Natural killer cell (primary cell): ENCODE data around the gene WASF2. TPM values are rescaled to one million over a fixed set of nuclear protein-coding genes. Genes with fewer than 3 reads are reported as not detected.

Experiments
- ATAC-seq, 3 donors: fragments of 150-1000 bp in 2 of 3; fragments of 200-7000 bp in 1 of 3; cut with Tn5 transposase; 1 replicate in 1 of 3; 2 replicates in 2 of 3; pipeline ENCODE4 v1.10.0; 2021; ENCODE audit warnings: mild to moderate bottlenecking in 2 of 3, moderate library complexity in 2 of 3
- DNase-seq, 2 donors: peaks; one replicate each; pipeline versions ENCODE4 v3.0.0 to v3.0.0-alpha.2; 2013 to 2021; ENCODE audit warnings: mixed read lengths in 1 of 2
- H3K27ac ChIP-seq: one replicate; pipeline ENCODE4 v1.5.1; 2013; ENCODE audit warnings: mild to moderate bottlenecking, low read length
- H3K27me3 ChIP-seq: one replicate; pipeline ENCODE4 v1.6.1; 2013; ENCODE audit warnings: low read length; ENCODE audit not compliant: control insufficient read depth, insufficient read depth
- H3K36me3 ChIP-seq: one replicate; pipeline ENCODE4 v1.6.1; 2013; ENCODE audit warnings: low read length; ENCODE audit not compliant: control insufficient read depth, insufficient read depth
- H3K4me1 ChIP-seq: one replicate; pipeline ENCODE4 v1.6.1; 2013; ENCODE audit warnings: low read length; ENCODE audit not compliant: control insufficient read depth, insufficient read depth
- H3K4me3 ChIP-seq: one replicate; pipeline ENCODE4 v1.5.1; 2013; ENCODE audit warnings: low read length
- H3K9me3 ChIP-seq: one replicate; pipeline ENCODE4 v1.6.1; 2013; ENCODE audit warnings: low read length; ENCODE audit not compliant: control insufficient read depth, insufficient read depth
- H3K27ac Mint-ChIP-seq, 2 donors: one replicate each; pipeline ENCODE4 v1.8.0; 2022; ENCODE audit warnings: mild to moderate bottlenecking in 2 of 2, mixed read lengths in 2 of 2, moderate library complexity in 1 of 2
- H3K27me3 Mint-ChIP-seq, 2 donors: one replicate each; pipeline ENCODE4 v1.8.0; 2022; ENCODE audit warnings: low read depth in 2 of 2, mixed read lengths in 2 of 2
- H3K36me3 Mint-ChIP-seq: one replicate; pipeline ENCODE4 v1.8.0; 2022; ENCODE audit warnings: mixed read lengths
- H3K4me1 Mint-ChIP-seq, 2 donors: one replicate each; pipeline ENCODE4 v1.8.0; 2022; ENCODE audit warnings: mixed read lengths in 2 of 2
- H3K4me3 Mint-ChIP-seq: one replicate; pipeline ENCODE4 v1.8.0; 2022; ENCODE audit warnings: mild to moderate bottlenecking, moderate library complexity, mixed read lengths
- H3K9me3 Mint-ChIP-seq, 2 donors: one replicate each; pipeline ENCODE4 v1.8.0; 2022; ENCODE audit warnings: mixed read lengths in 2 of 2
- WGBS: methylation state at CpG from one replicate; pipeline ENCODE4 v1.1.7; 2013; ENCODE audit warnings: missing lambda C conversion rate; ENCODE audit not compliant: insufficient coverage; 5-methylcytosine and 5-hydroxymethylcytosine counted together
- intact Hi-C: fragments of 100-400 bp; cut with micrococcal nuclease; formaldehyde crosslinking; loops from one replicate; pipeline ENCODE4 v1.14.2; 2022
- total RNA-seq, 4 donors: library from RNA; stranded (reverse); fragments of 120-200 nt in 1 of 4; gene quantifications; one replicate each; pipeline versions ENCODE4 v1.2.3 to v1.2.4, GENCODE V29; 2013 to 2022
- TF ChIP-seq, protein P1 (sequence below): fragments of 200-600 bp; IDR thresholded peaks from one replicate; pipeline ENCODE4 v1.8.0; 2022; ENCODE audit warnings: antibody characterized with exemption

The WASF2 gene
- total RNA-seq, 3 donors from 2014 or later (not counting 1 experiment from before 2014, with no cell fraction given), result 137 to 153 (median 143) TPM

DNA sequence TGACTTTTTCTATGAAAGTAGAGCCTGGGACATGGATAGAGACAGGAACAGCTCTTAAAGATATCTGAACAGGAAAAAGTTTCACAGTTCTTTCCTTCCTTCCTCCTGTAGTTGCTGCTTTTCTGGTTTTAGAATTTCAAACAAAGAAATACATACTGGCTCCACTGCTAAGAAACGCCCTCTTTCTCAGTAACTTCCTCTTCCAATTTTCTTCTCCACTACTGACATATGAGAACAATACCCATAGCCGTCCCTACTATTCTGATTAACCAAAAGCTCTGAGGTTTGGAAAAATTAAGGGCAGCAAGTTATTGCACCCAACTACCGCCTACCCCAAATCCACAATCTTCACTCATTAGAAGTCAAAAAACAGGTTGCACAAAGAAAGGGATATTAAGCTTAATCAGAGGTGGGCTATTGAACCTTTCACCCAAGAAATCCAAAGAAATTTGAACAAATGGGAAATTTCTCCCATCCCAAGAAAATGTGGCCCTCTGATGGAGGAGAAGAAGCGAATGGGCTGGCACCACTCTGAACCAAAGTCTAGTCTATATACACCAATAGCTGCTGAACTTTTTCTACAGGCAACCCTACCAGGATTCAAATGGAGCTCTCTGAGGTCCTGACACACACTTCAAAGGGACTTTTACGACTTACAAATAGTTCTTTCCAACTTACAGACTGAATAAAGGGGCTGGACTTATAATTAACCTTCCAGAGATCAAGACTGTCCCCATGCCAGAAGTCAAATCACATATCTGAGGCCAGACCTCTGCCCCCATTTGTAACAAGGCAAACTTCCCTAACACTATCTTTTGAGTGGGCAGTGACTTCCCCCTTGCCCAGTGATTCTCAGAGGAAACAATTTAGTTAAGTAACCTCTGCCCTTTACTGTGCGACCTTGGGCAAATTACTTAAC lies 1.7 kb downstream of the WASF2 start:
- Mint-ChIP-seq H3K4me3 (peak overlapping the region; percentile 99), H3K9me3 (no peaks in the 10 kb centered on the region), H3K27ac (peak overlapping the region; percentile 98 to 99), H3K36me3 (no peaks in the 10 kb centered on the region), H3K27me3 (no peaks in the 10 kb centered on the region), H3K4me1 (peaks cover 33 to 38% of the 10 kb centered on the region in 2 donors)
- Histone ChIP-seq H3K27ac (peak overlapping the region; percentile 89), H3K36me3 (peaks cover 5% of the 10 kb centered on the region), H3K27me3 (no peaks in the 10 kb centered on the region), H3K9me3 (no peaks in the 10 kb centered on the region), H3K4me3 (peak overlapping the region; percentile 97), H3K4me1 (peaks cover 36% of the 10 kb centered on the region)
- TF ChIP-seq, protein P1, sequence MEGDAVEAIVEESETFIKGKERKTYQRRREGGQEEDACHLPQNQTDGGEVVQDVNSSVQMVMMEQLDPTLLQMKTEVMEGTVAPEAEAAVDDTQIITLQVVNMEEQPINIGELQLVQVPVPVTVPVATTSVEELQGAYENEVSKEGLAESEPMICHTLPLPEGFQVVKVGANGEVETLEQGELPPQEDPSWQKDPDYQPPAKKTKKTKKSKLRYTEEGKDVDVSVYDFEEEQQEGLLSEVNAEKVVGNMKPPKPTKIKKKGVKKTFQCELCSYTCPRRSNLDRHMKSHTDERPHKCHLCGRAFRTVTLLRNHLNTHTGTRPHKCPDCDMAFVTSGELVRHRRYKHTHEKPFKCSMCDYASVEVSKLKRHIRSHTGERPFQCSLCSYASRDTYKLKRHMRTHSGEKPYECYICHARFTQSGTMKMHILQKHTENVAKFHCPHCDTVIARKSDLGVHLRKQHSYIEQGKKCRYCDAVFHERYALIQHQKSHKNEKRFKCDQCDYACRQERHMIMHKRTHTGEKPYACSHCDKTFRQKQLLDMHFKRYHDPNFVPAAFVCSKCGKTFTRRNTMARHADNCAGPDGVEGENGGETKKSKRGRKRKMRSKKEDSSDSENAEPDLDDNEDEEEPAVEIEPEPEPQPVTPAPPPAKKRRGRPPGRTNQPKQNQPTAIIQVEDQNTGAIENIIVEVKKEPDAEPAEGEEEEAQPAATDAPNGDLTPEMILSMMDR, result no peak
- WGBS, result 10% methylated on average over 6 of the region's 6 CpGs
- intact Hi-C loops, result no loop called here
- ATAC-seq (no peak), DNase-seq (peak in 1 of 2 donors; percentile 53)

DNA sequence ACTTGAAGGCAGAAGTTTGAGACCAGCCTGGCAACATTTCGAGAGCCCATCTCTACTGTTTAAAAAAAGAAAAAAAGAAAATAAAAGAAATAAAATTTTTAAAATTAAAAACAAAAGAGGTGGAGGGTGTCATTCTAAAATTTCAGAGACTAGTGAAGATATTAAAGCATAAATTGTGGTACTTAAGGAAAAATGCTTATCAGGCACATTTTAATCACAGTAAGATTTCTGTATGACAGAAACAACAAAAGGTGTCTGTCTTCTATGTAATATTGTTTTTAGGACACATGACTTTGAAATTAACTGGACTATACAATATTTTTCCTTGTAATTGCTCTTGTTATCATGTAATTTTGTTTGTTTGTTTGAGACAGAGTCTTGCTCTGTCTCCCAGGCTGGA lies 4.6 kb downstream of the WASF2 start:
- no peaks in the 10 kb centered on the region for H3K9me3 ChIP-seq
- no peaks in the 10 kb centered on the region for H3K36me3 Mint-ChIP-seq
- whole genome bisulfite sequencing, result no CpG with 5 or more reads among the region's 1 CpG
- no peak for DNase-seq
- H3K4me1 ChIP-seq, result peaks cover 33% of the 10 kb centered on the region
- no peaks in the 10 kb centered on the region for H3K27me3 Mint-ChIP-seq
- no peak overlapping the region for H3K27ac ChIP-seq
- intact Hi-C loops, result no loop called here
- H3K27me3 ChIP-seq, result no peaks in the 10 kb centered on the region
- ATAC-seq, result no peak
- peaks cover 45 to 49% of the 10 kb centered on the region in 2 donors for H3K4me1 Mint-ChIP-seq
- H3K4me3 ChIP-seq, result no peak overlapping the region
- H3K4me3 Mint-ChIP-seq, result no peak overlapping the region
- H3K36me3 ChIP-seq, result peaks cover 5% of the 10 kb centered on the region
- H3K9me3 Mint-ChIP-seq, result no peaks in the 10 kb centered on the region
- TF ChIP-seq, protein P1, result no peak
- H3K27ac Mint-ChIP-seq, result peak overlapping the region; percentile 18 to 44

DNA sequence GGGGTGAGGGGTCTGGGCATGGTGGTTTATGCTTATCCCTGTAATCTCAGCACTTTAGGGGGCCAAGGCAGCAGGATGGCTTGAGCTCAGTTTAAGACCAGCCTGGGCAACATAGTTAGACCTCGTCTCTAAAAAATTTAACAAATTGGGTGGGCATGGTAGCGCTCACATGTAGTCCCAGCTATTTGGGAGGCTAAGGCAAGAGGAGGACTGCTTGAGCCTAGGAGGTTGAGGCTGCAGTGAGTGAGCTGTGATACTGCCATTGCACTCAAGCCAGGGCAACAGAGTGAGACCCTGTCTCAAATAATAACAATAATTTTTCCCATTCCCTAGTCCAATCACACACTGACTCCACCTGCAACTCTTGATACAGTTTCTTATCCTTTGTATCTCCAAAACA lies 6.3 kb downstream of the WASF2 start:
- H3K9me3 Mint-ChIP-seq, result no peaks in the 10 kb centered on the region
- no peak overlapping the region for H3K4me3 Mint-ChIP-seq
- Histone ChIP-seq H3K36me3 (peaks cover 5% of the 10 kb centered on the region), H3K4me3 (no peak overlapping the region), H3K27ac (no peak overlapping the region), H3K4me1 (peaks cover 31% of the 10 kb centered on the region), H3K9me3 (no peaks in the 10 kb centered on the region), H3K27me3 (no peaks in the 10 kb centered on the region)
- H3K27ac Mint-ChIP-seq, result peak overlapping the region; percentile 18 to 71
- intact Hi-C loops, result no loop called here
- peaks cover 37 to 38% of the 10 kb centered on the region in 2 donors for H3K4me1 Mint-ChIP-seq
- 92% methylated on average over 2 of the region's 2 CpGs for WGBS
- H3K36me3 Mint-ChIP-seq, result no peaks in the 10 kb centered on the region
- no peak for DNase-seq
- TF ChIP-seq, protein P1, result no peak
- ATAC-seq, result no peak
- no peaks in the 10 kb centered on the region for H3K27me3 Mint-ChIP-seq
